ENCODE data around the gene ARID1A.
A peak's percentile ranks its signal among the peaks of the same experiment; 100 is the strongest.

Gene ARID1A

GRCh38 chr1:26733392-26733791, 37.6 kb downstream of the ARID1A start:
- 95% methylated on average over 2 of the region's 2 CpGs for WGBS (ENCODE audit: insufficient coverage)
- Histone ChIP-seq H3K36me3 (ENCODE audit: control insufficient read depth in 4 of 4, insufficient read depth in 4 of 4, low read length in 3 of 4) (peaks cover 27 to 86% (median 66%) of the 10 kb centered on the region in 4 experiments), H3K27me3 (replicated peaks in 2 of 5; ENCODE audit: control insufficient read depth in 4 of 5, insufficient read depth in 5 of 5, low read length in 4 of 5) (no peaks in the 10 kb centered on the region), H3K4me1 (ENCODE audit: control extremely low read depth in 1 of 4, control insufficient read depth in 4 of 4, insufficient read depth in 4 of 4, low read length in 3 of 4) (no peaks in the 10 kb centered on the region), H3K4me3 (ENCODE audit: control insufficient read depth in 1 of 7, extremely low read depth in 1 of 7, insufficient read depth in 4 of 7, low read depth in 2 of 7, low read length in 6 of 7) (no peak overlapping the region), H3K9me3 (ENCODE audit: control extremely low read depth in 1 of 5, control insufficient read depth in 4 of 5, insufficient read depth in 2 of 5, low read depth in 1 of 5, low read length in 4 of 5) (no peaks in the 10 kb centered on the region), H3K27ac (ENCODE audit: insufficient read depth in 1 of 2, low read depth in 1 of 2, low read length in 2 of 2, poor library complexity in 1 of 2, severe bottlenecking in 2 of 2) (no peak overlapping the region)
- ChIA-PET CTCF (interaction anchor here (1.1 to 1.4 kb wide), 3 partner anchors 10 to 30 kb away, joined by 3 to 4 read pairs (median 3); no protein-coding TSS in a partner anchor), POLR2A (no interaction called here)
- DNase-seq, result no peak

- Histone ChIP-seq H3K36me3 (ENCODE audit: control insufficient read depth in 4 of 4, insufficient read depth in 4 of 4, low read length in 3 of 4) (peaks cover 27 to 87% (median 64%) of the 10 kb centered on the region in 4 experiments), H3K27ac (ENCODE audit: insufficient read depth in 1 of 2, low read depth in 1 of 2, low read length in 2 of 2, poor library complexity in 1 of 2, severe bottlenecking in 2 of 2) (no peak overlapping the region), H3K4me3 (ENCODE audit: control insufficient read depth in 1 of 7, extremely low read depth in 1 of 7, insufficient read depth in 4 of 7, low read depth in 2 of 7, low read length in 6 of 7) (no peak overlapping the region), H3K9me3 (ENCODE audit: control extremely low read depth in 1 of 5, control insufficient read depth in 4 of 5, insufficient read depth in 2 of 5, low read depth in 1 of 5, low read length in 4 of 5) (no peaks in the 10 kb centered on the region), H3K4me1 (ENCODE audit: control extremely low read depth in 1 of 4, control insufficient read depth in 4 of 4, insufficient read depth in 4 of 4, low read length in 3 of 4) (peaks cover 0 to 3% (median under 1%) of the 10 kb centered on the region in 4 experiments), H3K27me3 (replicated peaks in 2 of 5; ENCODE audit: control insufficient read depth in 4 of 5, insufficient read depth in 5 of 5, low read length in 4 of 5) (no peaks in the 10 kb centered on the region)
- ChIA-PET CTCF (interaction anchor here (1.4 kb wide), 1 partner anchor 11 kb away, joined by 3 read pairs; no protein-coding TSS in a partner anchor), POLR2A (no interaction called here)
- 50% methylated on average over 1 of the region's 2 CpGs for WGBS (ENCODE audit: insufficient coverage)
- DNase-seq, result no peak
Observed at GRCh38 chr1:26733982-26734381, 38.2 kb downstream of the ARID1A start.

- Histone ChIP-seq H3K36me3 (ENCODE audit: control insufficient read depth in 4 of 4, insufficient read depth in 4 of 4, low read length in 3 of 4) (peaks cover 28 to 82% (median 64%) of the 10 kb centered on the region in 4 experiments), H3K9me3 (ENCODE audit: control extremely low read depth in 1 of 5, control insufficient read depth in 4 of 5, insufficient read depth in 2 of 5, low read depth in 1 of 5, low read length in 4 of 5) (no peaks in the 10 kb centered on the region), H3K27ac (ENCODE audit: insufficient read depth in 1 of 2, low read depth in 1 of 2, low read length in 2 of 2, poor library complexity in 1 of 2, severe bottlenecking in 2 of 2) (no peak overlapping the region), H3K27me3 (replicated peaks in 2 of 5; ENCODE audit: control insufficient read depth in 4 of 5, insufficient read depth in 5 of 5, low read length in 4 of 5) (no peaks in the 10 kb centered on the region), H3K4me1 (ENCODE audit: control extremely low read depth in 1 of 4, control insufficient read depth in 4 of 4, insufficient read depth in 4 of 4, low read length in 3 of 4) (peaks cover 6 to 9% (median 6%) of the 10 kb centered on the region in 4 experiments), H3K4me3 (ENCODE audit: control insufficient read depth in 1 of 7, extremely low read depth in 1 of 7, insufficient read depth in 4 of 7, low read depth in 2 of 7, low read length in 6 of 7) (no peak overlapping the region)
- DNase-seq, result no peak
- CTCF ChIA-PET, result interaction anchor here (1.4 kb wide), 1 partner anchor 10 kb away, joined by 3 read pairs; no protein-coding TSS in a partner anchor
- POLR2A ChIA-PET, result no interaction called here
- WGBS (ENCODE audit: insufficient coverage), result 90% methylated on average over 3 of the region's 4 CpGs
Observed at GRCh38 chr1:26734501-26735058, 38.8 kb downstream of the ARID1A start.

- 51% methylated on average over 4 of the region's 4 CpGs for WGBS (ENCODE audit: insufficient coverage)
- ChIA-PET CTCF (interaction anchor here (1.7 to 6.9 kb wide), 3 partner anchors 10 to 46 kb away, joined by 3 to 26 read pairs (median 4); no protein-coding TSS in a partner anchor), POLR2A (interaction anchor here (0.9 kb wide), 1 partner anchor 16 kb away, joined by 3 read pairs; no protein-coding TSS in a partner anchor)
- no peaks in the 10 kb centered on the region for H3K27me3 ChIP-seq (replicated peaks in 2 of 5; ENCODE audit: control insufficient read depth in 4 of 5, insufficient read depth in 5 of 5, low read length in 4 of 5)
- H3K9me3 ChIP-seq (ENCODE audit: control extremely low read depth in 1 of 5, control insufficient read depth in 4 of 5, insufficient read depth in 2 of 5, low read depth in 1 of 5, low read length in 4 of 5), result no peaks in the 10 kb centered on the region
- peaks cover 18 to 68% (median 47%) of the 10 kb centered on the region in 4 experiments for H3K36me3 ChIP-seq (ENCODE audit: control insufficient read depth in 4 of 4, insufficient read depth in 4 of 4, low read length in 3 of 4)
- H3K4me1 ChIP-seq (ENCODE audit: control extremely low read depth in 1 of 4, control insufficient read depth in 4 of 4, insufficient read depth in 4 of 4, low read length in 3 of 4), result peaks cover 20 to 41% (median 36%) of the 10 kb centered on the region in 4 experiments
- peak in 1 of 3 donors; percentile 37 for DNase-seq
- peak overlapping the region; percentile 19 to 59 for H3K27ac ChIP-seq (ENCODE audit: insufficient read depth in 1 of 2, low read depth in 1 of 2, low read length in 2 of 2, poor library complexity in 1 of 2, severe bottlenecking in 2 of 2)
- no peak overlapping the region for H3K4me3 ChIP-seq (ENCODE audit: control insufficient read depth in 1 of 7, extremely low read depth in 1 of 7, insufficient read depth in 4 of 7, low read depth in 2 of 7, low read length in 6 of 7)
Observed at GRCh38 chr1:26739329-26739914, 43.6 kb downstream of the ARID1A start.

GRCh38 chr1:26740023-26740634, 44.3 kb downstream of the ARID1A start:
- H3K4me3 ChIP-seq (ENCODE audit: control insufficient read depth in 1 of 7, extremely low read depth in 1 of 7, insufficient read depth in 4 of 7, low read depth in 2 of 7, low read length in 6 of 7), result no peak overlapping the region
- peaks cover 26 to 49% (median 43%) of the 10 kb centered on the region in 4 experiments for H3K4me1 ChIP-seq (ENCODE audit: control extremely low read depth in 1 of 4, control insufficient read depth in 4 of 4, insufficient read depth in 4 of 4, low read length in 3 of 4)
- H3K27ac ChIP-seq (ENCODE audit: insufficient read depth in 1 of 2, low read depth in 1 of 2, low read length in 2 of 2, poor library complexity in 1 of 2, severe bottlenecking in 2 of 2), result peak overlapping the region in 1 of 2 experiments; percentile 59
- H3K9me3 ChIP-seq (ENCODE audit: control extremely low read depth in 1 of 5, control insufficient read depth in 4 of 5, insufficient read depth in 2 of 5, low read depth in 1 of 5, low read length in 4 of 5), result no peaks in the 10 kb centered on the region
- 86% methylated on average over 1 of the region's 3 CpGs for WGBS (ENCODE audit: insufficient coverage)
- H3K27me3 ChIP-seq (replicated peaks in 2 of 5; ENCODE audit: control insufficient read depth in 4 of 5, insufficient read depth in 5 of 5, low read length in 4 of 5), result no peaks in the 10 kb centered on the region
- peaks cover 19 to 62% (median 45%) of the 10 kb centered on the region in 4 experiments for H3K36me3 ChIP-seq (ENCODE audit: control insufficient read depth in 4 of 4, insufficient read depth in 4 of 4, low read length in 3 of 4)
- DNase-seq, result no peak
- ChIA-PET POLR2A (interaction anchor here (0.5 to 1.0 kb wide), 3 partner anchors 10 to 48 kb away, joined by 3 read pairs; partner anchors contain the start of gene PIGV), CTCF (interaction anchor here (1.7 to 6.9 kb wide), 2 partner anchors 11 to 46 kb away, joined by 4 to 26 read pairs; no protein-coding TSS in a partner anchor)

- H3K36me3 ChIP-seq (ENCODE audit: control insufficient read depth in 4 of 4, insufficient read depth in 4 of 4, low read length in 3 of 4), result peaks cover 22 to 63% (median 41%) of the 10 kb centered on the region in 4 experiments
- H3K9me3 ChIP-seq (ENCODE audit: control extremely low read depth in 1 of 5, control insufficient read depth in 4 of 5, insufficient read depth in 2 of 5, low read depth in 1 of 5, low read length in 4 of 5), result no peaks in the 10 kb centered on the region
- H3K4me3 ChIP-seq (ENCODE audit: control insufficient read depth in 1 of 7, extremely low read depth in 1 of 7, insufficient read depth in 4 of 7, low read depth in 2 of 7, low read length in 6 of 7), result no peak overlapping the region
- 100% methylated on average over 4 of the region's 5 CpGs for WGBS (ENCODE audit: insufficient coverage)
- ChIA-PET POLR2A (no interaction called here), CTCF (interaction anchor here (1.1 to 6.9 kb wide), 2 partner anchors 12 to 139 kb away, joined by 3 to 26 read pairs; no protein-coding TSS in a partner anchor)
- no peaks in the 10 kb centered on the region for H3K27me3 ChIP-seq (replicated peaks in 2 of 5; ENCODE audit: control insufficient read depth in 4 of 5, insufficient read depth in 5 of 5, low read length in 4 of 5)
- no peak for DNase-seq
- peak overlapping the region in 1 of 2 experiments; percentile 27 for H3K27ac ChIP-seq (ENCODE audit: insufficient read depth in 1 of 2, low read depth in 1 of 2, low read length in 2 of 2, poor library complexity in 1 of 2, severe bottlenecking in 2 of 2)
- H3K4me1 ChIP-seq (ENCODE audit: control extremely low read depth in 1 of 4, control insufficient read depth in 4 of 4, insufficient read depth in 4 of 4, low read length in 3 of 4), result peaks cover 31 to 54% (median 49%) of the 10 kb centered on the region in 4 experiments
Observed at GRCh38 chr1:26740952-26741351, 45.1 kb downstream of the ARID1A start.
